Measurements from ENCODE around the gene ITGA8.
"Not testable (repeated sequence)": the region's sequence is repeated elsewhere in the genome, so short reads cannot be mapped to it uniquely, and the experiment has no call there.

ITGA8 gene

DNA sequence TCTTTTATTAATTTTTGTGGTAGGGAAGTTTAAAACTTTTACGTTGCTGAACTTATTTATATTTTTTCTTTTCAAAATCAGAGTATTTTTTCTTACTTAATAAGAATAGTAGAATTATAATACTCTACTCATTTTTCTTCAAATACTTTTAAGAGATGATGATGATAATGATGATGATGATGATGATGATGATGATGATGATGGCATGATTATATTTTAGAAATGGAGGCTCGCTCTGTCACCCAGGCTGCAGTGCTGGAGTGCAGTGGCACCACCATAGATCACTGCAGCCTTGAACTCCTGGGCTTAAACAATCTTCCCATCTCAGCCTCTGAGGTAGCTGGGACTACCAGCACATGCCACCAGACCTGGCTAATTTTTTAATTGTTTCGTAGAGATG lies 230.3 kb downstream of the ITGA8 start:
- DNase-seq: no peak

DNA sequence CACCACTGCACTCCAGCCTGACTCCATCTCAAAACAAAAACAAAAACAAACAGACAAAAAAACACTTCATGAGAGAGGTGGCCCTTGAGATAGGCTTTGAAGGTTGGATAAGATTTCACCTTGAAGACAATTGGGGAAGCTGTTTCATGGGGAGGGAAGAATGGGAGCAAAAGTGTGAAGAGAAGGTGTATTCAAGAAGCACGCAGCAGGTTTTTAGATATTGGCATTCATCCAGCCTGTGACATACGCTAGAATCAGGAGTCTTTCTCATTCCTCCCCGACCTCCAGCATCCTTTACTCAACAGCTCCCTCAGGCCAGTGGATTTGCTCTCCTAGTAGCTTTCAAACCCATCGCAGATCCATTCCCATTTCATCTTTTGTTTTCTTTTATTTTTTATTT lies 232.3 kb downstream of the ITGA8 start:
- no peak for DNase-seq

DNA sequence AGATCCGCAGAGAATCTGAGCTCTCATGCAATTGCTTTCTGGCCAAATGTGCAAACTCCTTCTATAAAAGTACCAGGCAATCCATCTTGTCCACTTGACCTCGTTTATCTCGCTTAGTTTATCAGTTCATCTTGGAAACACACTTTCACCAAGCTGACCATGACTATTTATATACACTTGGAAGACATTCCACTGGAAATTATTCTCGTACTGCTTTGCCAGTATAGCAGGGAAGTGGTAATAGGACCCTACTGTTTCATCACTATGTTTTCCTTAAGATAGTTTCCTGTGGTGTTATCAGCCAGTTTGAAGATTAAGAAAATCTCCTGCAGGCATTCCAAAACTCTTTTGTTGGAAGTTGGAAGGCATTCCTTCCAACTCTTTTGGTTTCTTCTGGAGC lies 233.3 kb downstream of the ITGA8 start:
- no peak for DNase-seq

DNA sequence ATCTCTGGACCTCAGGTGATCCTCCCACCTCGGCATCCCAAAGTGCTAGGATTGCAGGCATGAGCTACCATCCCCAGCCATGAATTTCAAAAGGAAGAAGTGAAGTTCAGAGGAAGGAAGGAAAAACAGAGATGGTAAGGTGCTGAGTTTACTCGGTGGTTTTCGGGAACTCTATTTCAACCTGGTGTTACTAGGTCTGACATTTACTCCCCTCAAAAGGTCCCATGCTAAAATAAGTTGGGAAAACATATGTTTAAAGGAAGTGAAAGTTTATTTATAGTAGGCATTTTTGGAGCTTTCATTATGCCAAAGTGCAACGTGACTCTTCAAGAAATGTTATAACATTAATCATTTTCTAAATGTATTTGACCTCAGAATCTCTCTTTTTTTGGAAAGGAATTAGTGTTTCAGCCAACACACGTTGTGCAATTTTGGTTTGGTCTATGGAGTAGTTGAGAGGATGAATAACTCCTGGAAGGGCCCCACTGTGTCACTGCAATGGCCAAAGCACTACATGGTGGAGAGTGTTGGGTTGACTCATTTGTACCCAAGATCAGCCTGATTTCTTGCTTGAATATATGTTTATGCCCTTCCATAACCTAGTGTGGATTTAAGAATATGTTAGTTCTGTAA lies 233.9 kb downstream of the ITGA8 start:
- no peak for DNase-seq

DNA sequence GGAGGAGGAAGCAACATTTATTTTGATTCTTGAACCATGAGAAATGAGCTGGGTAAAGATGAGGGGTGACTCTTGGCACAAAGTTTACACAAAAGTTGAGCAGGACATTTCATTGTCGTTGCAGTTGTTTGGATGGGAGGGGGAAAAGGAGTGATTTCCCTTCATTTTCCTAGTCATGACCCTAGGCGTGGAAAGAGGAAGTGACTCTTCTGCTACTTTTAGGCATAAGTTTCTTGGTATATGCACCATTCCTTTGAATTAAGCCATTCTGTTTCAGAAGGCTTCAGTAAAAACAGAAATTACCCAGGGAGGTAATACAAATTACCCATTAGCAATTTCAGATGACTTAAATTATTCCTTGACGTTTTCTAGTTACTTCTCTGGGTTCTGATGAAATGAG lies 234.7 kb downstream of the ITGA8 start:
- no peak for DNase-seq

DNA sequence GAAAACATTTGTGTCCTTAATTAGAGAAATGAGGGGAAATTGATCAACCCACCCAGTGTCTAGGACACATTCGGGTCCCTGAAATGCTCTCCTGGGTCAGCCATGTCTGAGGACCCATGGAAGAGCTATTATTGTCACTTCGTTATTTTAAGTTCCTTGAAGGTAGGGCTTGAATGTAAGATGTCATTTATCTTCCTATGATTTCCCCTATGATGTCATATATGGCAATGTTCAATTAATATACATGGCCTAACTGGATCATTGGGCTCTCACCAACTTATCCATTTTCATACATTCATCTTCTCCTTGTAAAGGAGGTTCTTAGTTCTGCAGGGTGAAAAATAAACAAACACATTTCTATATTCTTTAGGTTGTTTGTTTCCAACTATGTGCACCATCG lies 235.6 kb downstream of the ITGA8 start:
- DNase-seq: no peak

DNA sequence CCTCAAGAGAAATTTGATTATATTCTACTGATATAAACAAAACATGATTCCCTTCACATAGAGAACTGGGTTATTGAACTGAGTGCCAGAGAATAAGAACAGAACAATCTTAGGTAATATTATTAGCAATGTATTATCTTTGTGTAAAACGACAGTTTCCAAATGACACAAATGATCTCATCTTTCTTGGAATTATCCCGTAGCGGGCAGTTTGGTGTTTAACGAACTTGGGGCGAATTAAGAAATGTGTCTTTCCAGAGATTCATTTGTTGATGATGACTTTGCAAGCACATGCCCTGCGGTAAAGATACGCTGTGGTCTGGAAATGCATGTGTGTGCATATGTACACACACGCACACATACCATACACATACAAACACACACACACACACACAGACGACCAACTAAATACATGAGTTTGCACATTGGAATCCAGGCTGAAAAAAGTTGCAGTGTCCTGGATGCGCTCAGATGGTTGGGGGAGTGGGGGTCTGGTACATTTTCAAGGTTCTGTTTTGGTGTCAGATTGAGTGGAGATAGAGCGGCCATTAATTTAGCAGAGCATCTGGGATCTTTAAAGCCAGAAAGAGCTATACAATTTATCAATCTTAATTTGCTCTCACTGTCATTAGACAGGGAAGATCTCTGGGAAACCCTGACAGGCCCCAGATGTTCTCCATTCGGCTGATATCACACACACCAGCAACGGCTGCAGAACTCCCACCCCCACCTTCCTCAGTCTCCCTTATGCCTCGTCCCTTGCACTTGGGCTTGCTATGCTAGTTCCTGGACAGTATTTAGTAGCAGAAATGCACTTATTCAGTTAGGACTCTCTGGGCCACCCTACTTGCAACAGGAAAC lies 236.3 kb downstream of the ITGA8 start:
- no peak for DNase-seq

DNA sequence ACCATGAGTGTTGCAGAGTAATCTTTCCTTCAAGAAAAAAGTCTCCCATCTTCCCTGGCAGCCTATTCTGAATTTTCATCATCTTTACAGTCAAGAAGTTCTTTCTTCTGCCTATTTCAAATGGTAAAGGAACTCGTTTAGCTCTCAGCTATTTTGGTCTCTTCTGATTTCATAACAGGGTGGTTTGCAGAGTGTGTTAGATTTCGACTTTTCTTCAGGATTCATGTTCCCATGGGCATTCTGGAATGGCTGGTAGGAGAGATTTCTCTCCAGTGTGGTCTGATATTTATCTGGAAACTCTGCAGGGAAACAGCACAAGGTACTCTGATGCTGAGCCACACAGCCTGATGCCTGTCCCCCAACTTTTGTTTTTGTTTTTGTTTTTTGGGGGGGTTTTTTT lies 237.6 kb downstream of the ITGA8 start:
- DNase-seq: no peak

DNA sequence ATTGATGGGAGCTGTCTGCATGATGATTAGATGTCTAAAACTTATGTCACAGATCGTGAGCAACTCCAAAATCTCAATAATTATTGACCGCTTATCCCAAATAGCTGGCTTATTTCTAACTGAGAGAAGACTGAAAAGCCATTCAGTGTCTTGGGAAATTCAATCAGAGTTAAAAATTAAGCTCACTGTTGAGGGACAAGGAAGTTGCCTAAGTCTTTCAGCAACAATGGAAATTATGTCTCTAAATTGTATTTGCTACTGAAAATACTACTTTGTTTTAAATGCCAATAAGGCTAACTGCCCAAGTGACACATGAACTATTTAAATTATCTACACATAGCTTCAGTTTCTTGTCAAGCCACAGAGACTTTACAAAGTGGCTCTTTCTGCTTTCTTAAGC lies 240.8 kb downstream of the ITGA8 start:
- no peak for DNase-seq

DNA sequence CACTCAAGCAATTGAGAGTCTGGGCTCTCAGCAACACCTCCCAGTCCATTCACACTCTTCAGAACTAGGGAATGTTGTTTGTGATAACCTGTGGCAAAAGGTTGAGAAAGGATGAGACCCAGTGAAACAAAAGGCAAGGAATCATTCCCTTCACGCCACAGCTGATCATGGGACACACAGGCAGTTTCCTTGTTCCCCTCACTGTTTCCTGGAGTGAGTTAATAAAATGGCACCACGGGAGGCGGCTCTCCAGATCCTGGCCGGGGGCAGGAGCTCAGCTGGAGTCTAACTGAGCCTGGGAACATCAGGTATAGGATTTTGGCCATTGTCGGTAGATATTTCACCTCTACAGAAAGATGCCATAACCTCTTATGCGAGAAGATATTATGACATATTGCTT lies 241.3 kb downstream of the ITGA8 start:
- DNase-seq: no peak

DNA sequence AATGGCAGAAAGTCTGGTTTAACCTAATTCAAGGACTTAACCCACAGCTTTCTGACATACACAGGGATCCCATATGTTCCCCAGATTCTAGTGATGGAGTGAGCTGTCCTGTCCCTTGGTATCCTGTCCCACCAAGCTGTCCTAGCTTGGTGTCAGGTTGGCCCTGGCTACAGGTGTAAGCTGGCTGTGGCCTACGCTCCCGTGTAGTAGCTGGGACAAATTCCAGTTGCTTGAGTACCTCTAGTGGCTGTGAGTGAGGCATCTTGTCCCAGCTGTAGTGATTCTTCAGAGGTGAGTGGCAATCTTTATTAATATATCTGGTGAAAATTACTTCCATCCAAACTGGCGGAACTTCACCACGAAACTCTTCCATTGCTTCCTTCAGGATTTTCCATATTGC lies 243.4 kb downstream of the ITGA8 start:
- DNase-seq: no peak

DNA sequence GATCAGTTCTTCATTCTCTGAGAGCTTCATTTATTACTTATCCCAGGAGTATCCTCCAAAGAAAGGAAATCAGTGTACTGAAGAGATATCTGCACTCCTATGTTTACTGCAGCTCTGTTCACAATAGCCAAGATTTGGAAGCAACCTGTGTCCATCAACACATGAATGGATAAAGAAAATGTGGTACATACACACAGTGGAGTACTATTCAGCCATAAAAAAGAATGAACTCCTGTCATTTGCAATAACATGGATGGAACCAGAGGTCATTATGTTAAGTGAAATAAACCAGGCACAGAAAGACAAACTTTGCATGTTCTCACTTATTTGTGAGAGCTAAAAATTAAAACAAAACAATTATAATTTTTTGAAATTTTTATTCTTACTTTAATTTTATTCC lies 244.3 kb downstream of the ITGA8 start:
- DNase-seq: not testable (repeated sequence)

DNA sequence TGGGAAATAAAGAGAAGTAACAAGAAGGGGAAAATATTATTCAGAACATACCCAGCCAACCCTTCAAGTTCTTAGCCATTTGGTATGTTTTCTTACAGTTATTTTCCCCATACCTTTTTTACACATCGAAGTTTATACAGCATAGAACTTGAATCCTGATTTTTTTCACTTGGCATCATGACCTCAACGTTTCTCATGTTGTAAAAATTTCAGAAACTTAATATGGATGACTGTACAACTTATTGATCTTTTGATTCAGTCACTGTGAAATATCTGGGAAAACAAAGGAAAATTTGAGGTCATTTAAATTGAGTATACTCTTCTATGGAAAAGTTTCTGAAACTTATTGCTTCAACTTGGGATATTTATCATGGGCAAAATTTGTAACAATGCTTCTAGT lies 245.1 kb downstream of the ITGA8 start:
- no peak for DNase-seq

DNA sequence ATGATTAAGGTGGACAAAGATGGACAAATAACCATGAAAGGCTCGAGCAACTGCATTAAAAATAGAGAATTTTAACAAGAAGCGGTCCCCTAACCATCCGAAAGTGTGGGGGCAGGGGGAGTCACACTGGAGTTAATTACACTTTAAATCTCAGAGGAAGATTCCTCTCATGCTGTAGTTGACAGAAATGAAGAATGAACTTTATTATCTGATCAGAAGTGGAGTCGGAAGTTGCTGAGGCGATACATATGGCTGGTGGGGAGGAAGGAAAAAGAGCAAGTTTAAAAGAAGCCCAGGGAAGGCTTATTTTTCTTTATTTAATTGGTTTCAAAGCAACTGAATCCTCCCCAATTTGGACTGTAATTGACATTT lies 246.3 kb downstream of the ITGA8 start:
- DNase-seq: no peak

DNA sequence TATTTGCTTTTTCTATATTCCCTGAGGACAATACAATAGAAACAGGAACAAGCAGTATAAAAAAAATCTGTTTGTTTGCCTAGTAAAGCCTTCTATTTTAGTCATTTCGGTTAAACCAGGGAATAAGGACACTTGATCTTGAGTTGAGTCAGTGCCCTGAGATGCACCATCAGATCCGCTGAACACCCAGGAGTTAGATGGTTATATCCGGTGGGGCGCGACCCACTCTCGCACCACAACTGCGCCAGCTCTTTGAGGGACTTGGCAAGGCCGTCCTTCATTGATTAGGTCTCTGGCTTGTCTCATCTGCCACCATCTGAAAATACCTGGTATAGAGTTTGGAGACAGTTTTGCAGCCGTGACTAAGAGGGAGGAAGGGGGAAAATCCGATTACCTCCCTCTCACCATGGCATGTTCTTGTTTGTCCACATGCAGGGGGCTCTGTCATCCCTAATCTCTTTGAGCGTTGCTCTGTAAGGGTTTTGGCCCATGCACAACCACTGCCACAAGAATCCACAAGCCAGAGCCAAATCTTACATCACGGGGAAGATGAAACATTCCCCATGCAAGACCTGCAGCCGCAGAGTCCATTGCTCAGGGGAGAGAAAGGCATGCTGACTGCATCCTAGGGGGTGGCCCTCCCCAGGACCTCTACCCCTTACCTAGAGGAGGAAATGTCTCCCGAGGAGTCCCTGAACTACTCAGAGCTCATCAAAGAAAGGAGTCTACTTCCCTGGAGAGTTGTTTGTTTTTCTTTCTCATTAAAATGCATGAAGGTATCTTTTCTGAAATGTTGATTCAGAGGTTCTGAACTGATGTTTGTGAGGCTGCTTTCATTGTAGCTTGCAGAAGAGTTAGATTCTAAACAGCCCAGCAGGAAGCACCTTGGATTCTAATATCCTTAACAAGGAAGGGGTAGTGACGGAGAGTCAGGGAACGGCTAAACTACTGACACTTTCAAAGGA lies 247.0 kb downstream of the ITGA8 start:
- no peak for DNase-seq

DNA sequence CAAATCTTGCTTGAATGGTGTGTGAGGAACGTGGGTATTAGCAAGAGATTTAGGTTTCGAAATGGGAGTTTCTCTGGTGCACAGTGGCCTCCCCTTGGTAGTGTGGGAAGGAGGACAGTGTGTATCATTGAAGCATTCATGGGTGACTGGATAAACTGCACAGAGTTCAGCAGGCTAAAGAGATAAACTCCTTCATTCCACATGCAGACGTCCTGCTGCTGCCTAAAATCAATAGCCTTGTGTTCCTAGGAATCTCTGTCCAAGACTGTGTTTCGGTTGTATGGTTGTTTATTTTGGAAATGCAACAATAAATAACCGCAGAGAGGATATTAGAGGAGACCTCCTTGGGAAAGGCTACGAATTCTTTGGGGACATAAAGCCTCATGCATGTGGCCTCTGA lies 247.7 kb downstream of the ITGA8 start:
- DNase-seq: no peak

DNA sequence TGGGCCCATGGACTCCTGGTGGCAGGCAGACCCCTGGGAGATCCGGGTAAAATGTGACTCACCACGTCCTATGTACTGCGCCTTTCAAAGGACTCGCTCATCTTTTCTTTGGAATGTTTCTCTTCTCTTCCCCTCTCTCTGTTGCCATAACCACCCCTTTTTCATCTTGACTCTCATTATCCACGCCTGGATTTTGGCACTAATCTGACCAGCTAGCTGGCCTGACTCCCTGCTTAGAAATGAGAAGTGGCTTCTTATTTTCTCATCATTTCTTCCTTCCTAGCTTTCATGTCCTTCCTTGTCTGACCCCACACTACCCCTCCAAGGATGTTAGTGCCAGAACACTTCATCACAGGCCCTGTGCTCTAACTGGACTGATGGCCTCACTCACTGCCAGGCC lies 250.6 kb downstream of the ITGA8 start:
- no peak for DNase-seq

DNA sequence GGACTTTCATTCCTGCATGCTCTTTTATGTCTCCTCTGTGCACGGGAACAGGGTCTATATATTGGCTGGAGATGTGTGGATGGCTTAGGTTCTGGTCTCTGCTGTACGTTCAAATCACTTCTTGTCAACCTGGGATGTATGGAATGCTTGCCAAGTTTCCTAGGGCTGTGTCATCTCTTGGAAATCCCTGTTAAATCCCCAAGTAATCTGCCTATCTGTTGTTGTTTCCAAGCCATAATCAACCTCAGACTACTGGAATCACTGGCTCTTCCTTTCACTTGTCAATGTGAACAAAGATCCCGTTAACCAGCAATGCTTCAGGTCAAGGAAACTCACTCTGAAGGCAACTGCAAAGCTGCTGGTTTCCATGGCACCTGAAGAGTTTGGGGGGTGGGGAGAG lies 255.3 kb downstream of the ITGA8 start:
- DNase-seq: no peak
